WI38 (cell line): ENCODE data around the gene HDAC4.

Experiments
- H3K4me3 ChIP-seq: 2 replicates; pipeline ENCODE4 v1.5.1; 2011; ENCODE audit warnings: low read depth, mild to moderate bottlenecking, control low read depth, low read length
- TF ChIP-seq, protein P1 (sequence below): IDR thresholded peaks from 2 replicates; pipeline ENCODE4 v1.5.1; 2012; ENCODE audit warnings: low read depth, mild to moderate bottlenecking, control low read depth, low read length

The HDAC4 gene

DNA sequence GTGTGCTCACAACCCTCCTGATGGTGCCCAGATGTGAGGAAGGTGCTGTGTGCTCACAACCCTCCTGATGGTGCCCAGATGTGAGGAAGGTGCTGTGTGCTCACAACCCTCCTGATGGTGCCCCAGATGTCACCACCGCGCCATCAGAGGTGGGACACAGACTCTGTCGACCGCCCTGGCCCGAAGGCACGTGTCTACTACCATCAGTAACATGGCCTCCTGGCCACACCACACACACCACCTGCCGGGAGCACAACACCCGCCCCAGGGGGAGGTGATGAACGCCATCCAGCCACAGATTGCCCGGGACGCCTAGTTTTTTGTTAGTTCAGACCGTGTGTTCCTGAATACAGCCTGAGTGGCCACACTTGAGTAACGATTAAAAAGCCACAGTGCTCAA lies 24.5 kb downstream of the HDAC4 start:
- TF ChIP-seq, protein P1, sequence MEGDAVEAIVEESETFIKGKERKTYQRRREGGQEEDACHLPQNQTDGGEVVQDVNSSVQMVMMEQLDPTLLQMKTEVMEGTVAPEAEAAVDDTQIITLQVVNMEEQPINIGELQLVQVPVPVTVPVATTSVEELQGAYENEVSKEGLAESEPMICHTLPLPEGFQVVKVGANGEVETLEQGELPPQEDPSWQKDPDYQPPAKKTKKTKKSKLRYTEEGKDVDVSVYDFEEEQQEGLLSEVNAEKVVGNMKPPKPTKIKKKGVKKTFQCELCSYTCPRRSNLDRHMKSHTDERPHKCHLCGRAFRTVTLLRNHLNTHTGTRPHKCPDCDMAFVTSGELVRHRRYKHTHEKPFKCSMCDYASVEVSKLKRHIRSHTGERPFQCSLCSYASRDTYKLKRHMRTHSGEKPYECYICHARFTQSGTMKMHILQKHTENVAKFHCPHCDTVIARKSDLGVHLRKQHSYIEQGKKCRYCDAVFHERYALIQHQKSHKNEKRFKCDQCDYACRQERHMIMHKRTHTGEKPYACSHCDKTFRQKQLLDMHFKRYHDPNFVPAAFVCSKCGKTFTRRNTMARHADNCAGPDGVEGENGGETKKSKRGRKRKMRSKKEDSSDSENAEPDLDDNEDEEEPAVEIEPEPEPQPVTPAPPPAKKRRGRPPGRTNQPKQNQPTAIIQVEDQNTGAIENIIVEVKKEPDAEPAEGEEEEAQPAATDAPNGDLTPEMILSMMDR, result no peak
- no peak overlapping the region for H3K4me3 ChIP-seq

DNA sequence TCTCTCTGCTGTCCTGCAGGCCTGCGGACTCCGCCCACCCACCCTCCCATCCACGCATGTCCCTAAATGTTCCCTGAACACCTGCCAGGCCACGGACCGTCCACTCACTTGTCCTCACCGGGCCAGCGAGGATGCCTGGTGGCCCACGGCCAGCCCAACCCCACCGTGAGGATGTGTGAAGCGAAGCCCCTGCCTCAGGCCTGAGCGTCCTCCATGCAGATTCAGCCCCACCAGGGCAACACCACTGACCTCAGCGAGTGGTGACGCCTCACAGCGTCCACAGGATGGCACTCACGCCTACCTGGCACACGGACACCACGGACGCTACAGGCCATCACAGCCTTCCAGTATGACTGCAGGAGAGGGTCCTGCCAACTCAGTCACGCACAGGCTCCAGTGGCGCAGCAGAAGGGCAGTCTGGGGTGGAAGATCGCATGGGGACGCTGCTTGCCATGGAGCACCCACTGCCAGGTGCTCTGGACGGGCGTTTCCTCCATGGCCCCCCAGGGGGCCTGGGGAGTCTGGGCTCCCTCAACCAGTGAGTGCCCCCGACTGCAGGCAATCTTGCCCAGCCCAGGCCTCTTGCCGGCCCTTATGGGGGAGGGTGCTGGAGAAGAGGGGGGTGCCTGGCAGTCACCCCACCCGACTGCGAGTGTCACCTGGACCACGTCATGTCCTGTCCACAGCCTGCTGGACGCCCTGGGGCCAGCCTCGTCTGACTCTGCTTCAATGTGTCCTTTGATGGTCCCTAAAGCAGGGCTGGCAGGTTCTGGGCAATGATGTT lies 25.4 kb downstream of the HDAC4 start:
- TF ChIP-seq, protein P1, result no peak
- no peak overlapping the region for H3K4me3 ChIP-seq

DNA sequence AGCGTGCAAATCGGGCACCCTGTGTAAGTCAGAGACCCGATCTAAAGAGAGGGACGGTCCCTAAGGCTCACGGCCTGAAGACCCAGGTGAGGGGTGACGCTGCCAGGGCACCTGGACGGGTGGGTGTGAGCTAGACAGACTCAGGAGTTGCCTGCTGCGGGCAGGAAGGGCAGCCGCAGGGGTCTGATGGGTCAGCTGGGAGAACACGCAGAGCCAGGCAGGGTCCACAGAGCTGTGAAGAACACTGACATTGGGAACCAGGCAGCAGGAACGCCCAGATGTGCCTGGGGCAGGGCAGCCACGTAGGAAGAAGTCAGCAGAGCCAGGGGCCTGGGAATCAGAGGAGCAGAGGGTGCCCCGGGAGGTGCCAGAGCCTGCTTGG lies 25.9 kb downstream of the HDAC4 start:
- H3K4me3 ChIP-seq, result no peak overlapping the region
- TF ChIP-seq, protein P1, result no peak

DNA sequence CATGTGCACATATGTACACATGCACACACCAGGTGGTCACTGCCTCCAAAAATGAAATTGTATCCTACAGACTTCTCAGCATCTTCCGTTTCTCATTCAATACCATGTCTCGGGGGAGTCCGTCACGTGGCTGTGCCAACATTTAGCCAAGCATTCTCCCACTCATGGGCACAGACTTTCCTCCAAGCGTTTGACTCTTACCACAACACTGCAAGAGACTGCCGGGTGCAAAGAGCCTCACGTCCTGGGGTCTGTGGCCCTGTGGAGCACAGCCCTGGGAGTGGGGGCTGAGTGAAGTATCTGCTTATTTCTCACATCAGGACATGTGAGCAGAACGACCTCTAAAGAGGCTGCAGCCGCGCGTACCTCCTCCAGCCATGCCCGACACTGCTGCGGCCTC lies 28.0 kb downstream of the HDAC4 start:
- TF ChIP-seq, protein P1, result no peak
- H3K4me3 ChIP-seq, result no peak overlapping the region

DNA sequence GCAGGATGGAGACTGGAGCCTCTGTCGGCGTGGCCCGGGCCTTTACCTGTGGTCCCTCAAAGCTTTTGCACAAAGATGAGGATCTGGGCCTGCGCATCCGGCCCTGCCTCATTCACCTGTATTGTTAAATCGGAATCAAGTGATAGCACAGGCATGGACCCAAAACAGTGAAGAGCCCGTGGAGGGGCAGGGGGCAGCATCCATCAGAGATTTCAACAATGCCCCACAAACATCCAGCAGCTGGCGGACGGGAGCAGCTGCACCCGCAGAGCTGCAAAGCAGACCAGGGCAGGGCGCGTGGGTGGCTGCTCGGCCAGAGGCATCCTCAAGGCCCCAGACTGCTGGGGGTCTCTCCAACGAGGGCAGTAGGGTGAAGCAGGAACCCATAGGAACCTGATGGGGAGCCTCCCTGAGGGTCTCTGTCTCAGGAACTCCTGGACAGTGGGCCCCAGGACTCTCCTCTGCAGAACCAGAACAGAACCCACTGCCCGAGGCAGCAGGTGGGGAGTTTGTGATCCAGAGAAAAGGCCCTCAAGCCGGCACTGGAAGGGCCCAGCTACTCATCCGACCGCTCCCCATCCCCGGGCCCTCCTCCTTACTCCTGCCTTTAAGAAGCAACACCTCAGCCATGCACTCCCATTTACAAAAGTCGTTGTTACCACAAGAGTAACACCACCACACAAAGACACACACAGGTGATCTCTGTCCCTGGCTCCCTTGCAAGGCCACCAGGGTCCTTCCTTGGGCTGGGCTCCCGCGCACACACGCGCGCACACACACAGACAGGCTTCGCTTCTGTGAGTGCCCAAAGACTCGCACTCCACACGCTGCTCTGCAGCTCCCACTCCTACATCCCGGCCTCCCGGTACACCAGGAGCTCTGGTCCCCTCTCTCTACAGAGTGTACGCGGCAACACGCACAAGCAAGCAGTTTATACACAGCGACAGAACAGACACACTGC lies 28.8 kb downstream of the HDAC4 start:
- TF ChIP-seq, protein P1, result no peak
- no peak overlapping the region for H3K4me3 ChIP-seq

DNA sequence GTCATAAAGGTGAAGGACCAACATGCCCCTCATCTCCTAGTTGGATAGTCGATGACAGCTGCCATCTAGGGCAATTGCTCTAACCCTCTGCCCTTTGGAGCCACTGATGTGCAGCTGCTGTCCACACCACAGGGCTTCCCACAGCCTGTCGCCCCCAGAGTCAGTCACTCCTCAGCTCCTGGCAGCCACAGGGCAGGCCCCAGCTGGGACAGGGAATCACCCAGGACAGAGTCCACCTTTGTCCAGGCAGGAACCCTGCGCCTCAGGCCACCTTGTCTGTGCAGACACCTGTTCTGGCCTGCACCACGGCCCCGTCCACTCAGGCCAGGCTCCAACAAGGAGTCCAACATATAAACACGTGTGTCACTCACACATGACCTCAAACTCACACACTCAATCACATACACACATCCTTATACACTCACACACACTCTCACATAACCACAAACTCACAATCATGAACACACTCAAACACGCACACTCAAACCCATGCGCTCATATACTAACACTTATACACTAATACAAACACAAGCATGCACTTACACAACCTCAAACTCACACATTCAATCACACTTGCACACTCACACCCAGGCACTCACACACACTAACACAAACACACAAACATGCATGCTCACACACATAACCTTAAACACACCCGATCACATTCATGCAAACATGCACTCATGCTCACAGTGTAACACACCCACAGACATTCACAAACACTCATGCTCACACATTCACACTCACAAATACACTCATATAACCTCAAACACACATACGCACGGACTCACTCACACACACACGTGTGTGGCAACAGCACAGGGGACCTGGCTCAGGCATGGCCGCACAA lies 29.7 kb downstream of the HDAC4 start:
- H3K4me3 ChIP-seq, result no peak overlapping the region
- TF ChIP-seq, protein P1, result no peak
